HG03039 (cell line): ENCODE data around the gene MRPS10.
"Not testable (repeated sequence)": the region's sequence is repeated elsewhere in the genome, so short reads cannot be mapped to it uniquely, and the experiment has no call there.

Experiments used
- ATAC-seq: cut with Tn5 transposase; IDR thresholded peaks from one replicate; pipeline ENCODE4 v1.9.1; 2021; ENCODE audit warnings: mild to moderate bottlenecking, moderate library complexity; ENCODE audit not compliant: unreplicated experiment

The MRPS10 gene

DNA sequence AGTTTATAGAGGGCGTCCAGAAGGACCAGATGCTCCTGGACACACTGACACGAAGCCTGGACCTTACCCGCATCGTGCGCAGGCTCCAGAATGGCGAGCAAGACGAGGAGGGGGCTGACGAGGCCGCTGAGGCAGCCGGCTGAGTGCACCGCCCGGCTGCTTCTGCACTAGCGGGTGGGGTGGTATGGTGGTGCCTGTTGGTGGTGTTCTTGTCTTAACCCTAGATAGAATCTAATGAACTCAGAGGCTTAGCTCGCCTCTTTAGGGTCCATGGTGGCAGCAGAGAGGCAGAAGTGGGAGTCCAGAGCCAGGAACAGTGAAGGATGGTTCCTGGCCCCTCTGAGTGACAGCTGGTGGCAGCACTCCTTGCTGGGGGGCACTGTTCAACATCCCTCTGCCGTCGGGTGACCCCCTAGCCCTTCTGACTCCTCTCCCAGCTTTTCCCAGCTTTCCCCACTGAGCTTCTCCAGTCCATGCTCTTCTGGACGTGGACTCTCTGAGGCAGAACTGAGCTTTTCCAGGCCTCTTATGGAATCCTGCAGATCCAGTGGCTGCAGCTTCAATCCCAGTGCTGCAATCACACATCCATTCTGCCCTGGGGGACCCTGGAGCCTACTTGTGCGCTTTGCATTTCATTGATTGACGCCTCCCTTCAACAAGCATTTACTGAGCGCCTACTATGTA lies 38.3 kb downstream of the MRPS10 start:
- no peak for ATAC-seq

DNA sequence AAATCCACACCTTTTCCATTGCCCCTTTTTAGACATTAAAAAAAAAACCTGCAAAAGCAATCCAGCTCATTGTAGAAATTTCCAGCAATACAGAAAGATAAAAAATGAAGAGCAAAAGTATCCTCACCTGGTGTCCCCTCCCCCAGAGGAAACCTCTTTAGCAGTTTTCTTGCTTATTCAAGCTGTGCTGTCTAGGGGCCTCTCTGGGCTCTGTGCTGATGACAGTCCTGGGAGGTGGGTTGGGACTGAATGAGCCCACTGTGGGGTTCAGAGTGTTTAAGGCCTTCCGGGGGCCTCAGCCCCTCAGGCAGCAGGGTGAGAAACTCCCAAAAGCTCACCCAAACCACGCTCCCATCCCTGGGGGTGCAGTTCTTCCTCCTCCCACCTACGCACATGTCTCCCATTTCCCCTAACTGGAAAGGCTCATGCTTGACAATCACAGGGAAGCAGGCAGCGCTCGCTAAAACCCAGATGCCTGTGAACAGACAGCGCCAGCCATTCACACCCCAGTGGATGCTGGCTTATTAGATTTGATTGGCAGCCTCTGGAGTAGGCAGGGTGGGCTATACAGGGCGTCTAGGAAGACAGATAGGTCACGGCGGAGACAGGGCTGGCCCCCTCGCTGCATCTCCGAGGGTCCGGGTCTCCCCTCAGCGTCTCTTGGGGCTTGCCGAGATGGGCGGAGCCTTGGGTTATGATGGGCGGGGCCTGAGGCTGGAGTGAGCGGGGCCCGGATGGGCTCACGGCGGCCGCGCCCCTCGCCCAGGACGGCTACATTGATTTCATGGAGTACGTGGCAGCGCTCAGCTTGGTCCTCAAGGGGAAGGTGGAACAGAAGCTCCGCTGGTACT lies 39.9 kb downstream of the MRPS10 start:
- ATAC-seq, result no peak

DNA sequence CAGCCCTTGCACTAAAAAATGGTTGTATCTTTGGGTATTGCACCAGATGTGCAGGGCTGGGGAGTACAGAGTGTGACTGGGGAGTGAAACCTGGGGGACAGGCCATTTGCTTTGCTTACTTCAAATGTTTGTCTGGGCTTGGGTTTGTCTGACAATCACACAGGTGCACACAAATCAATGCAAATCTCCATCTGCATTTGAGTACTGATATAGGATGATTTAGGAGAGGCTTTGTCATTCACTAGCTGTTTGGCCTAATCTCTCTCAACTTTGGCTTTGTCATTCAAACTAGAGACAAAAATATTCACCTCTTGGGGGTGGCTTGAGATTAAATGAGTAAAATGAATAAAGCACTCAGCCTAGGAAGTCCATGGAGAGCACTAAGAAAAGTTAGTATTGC lies 40.7 kb downstream of the MRPS10 start:
- ATAC-seq, result no peak

DNA sequence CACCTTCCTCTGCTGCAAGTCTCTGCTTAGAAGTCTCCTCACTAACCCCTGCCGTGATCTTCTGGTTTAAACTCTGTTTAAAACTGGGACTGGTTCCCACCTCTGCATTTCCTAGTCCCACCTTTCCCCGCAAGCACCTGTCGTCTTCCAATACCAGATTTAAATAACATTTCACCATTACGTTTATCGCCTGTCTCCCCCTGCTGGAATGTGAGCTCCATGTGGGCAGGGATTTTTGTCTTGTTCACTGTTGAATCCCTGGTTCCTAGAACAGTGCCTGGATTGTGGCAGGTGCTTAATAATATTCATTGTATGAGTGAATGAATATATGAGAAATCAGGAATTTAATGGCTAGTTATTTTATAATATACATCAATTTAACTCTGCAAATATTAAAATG lies 41.8 kb downstream of the MRPS10 start:
- ATAC-seq, result no peak

DNA sequence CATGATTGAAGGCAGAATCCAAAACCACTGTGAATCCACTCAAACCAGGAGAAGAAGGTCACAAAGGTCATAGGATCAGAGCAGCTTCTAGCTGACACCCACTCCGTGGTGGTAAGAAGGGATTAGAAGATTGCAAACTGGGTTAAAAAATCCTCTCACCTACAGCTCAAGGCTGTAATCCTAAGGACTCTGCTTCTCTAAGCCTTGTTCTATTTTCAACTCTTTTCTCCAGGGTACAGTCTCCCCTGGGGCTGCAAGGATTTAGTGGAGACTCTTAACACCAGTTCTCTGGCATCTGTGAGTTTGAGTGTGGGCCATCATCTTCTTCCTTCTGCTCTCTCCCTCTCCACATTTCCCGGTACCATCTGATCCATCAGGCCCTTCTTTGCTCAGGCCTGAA lies 44.6 kb downstream of the MRPS10 start, which contains the start of gene GUCA1A:
Gene GUCA1A, plus strand, starts transcription at position 264 of the 400 bp plus-strand sequence. CDS start 250 bp downstream, outside the sequence.
- no peak for ATAC-seq

DNA sequence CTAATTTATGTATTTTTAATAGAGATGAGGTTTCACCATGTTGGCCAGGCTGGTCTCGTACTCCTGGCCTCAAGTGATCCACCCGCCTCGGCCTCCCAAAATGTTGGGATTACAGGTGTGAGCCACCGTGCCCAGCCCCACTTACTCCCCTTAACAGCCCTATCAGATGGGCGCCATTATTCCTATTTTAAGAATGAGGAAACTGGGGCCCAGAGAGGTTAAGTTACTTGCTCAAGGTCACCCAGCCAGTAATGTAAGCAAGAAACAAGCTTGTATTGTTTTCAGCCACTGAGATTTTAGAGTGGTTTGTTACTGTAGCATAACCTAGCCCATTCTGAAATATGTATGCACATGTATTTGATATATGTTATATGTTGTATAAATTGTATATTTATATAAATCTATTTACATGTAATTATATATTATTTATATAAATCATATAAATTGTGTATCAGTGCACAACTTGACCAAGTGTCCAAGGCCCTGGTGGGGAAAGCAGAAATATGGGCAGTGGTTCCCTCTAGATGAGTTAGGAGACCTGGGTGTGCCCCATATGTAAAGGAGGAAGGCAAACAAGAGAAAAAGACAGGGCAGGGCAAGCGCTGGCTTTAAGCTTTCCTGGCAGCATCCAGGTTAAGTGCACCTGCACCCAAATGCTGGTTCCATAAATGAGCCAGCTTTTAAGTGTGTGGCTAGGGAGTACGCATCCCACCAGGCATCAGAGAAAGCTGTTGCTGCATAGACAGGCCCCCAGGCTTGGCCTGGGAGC lies 45.7 kb downstream of the MRPS10 start:
- no peak for ATAC-seq

DNA sequence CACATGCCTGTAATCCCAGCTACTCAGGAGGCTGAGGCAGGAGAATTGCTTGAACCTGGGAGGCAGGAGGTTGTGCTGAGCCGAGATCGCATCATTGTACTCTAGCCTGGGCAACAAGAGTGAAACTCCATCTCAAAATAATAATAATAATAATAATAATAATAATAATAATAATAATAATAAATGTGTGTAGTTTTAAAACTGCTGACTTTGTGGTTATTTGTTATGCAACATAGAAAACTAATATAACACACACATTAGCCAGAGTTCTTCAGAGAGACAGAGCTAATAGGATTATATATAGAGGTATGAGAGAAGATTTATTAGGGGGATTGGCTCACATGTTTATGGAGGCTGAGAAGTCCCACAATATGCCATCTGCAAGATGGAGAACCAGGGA lies 47.9 kb downstream of the MRPS10 start:
- not testable (repeated sequence) for ATAC-seq

DNA sequence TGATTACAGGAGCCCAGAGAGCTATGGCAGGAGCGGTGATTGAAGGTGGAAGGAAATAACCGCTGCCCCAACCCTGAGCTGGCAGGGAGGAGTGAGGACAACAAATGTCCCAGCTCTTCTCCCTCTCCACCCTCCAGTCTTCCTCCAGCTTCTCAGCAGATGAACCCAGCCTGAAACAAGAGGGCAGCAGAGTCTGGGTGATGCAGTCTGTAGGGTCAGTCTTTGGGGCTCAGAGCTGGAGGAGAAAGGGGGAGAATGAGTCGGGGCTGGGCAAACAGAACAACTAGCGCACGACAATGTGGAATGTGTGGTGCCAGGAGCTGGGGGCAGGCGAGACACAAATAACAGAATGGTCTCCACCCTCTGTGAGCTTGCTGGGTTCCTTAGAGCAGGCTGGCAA lies 49.0 kb downstream of the MRPS10 start:
- no peak for ATAC-seq

DNA sequence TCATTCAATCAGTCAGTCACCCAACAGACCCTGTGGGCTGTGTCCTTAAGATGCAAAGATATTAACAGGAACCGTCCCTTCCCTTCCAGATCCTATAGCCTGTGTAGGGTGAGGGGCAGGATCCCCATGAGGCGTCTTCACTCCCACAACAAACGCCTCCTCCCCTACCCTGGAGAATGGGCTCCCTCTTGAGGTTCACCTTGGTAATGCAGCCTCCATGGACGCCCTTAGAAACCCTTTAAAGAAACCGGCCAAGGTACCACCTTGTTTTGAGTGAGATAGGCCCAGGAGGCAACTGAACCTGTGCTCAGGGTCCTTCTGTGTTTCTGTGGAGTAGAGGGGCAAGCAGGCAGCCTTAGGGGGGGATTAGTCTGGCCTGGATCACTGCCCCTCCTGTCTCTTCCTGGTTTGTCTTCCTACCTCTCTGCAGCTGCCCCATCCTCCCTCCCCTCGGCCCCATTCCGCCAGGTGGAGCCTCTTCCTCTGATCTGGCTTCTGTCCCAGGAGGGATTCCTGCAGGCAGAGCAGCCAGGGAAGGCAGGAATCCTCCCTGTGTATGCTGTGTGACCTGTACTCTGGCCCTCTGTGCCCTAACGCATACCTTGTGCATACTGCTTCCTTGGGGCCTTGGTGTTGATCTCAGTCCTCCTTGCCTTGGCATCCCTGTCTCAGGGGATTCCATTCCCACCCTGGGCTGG lies 51.1 kb downstream of the MRPS10 start:
- ATAC-seq, result no peak

DNA sequence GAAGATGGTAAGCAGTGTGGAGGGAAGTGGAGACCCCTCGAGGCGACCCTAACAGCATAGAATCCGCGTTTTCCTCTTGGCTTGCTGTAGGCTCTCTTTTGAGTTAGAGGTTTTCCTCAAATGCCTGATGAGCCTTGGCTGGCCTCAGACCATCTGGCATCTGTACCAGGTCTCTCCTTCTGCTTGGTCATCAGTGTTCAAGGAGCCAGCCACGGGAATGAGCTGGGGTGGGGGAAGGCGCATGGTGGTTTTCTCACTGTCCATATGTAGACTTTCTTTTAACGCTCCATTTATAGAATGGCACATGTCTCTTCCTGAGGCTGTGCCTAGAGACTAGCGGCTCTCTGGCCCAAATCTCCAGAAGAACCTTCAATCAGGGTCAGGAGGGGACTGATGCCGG lies 52.6 kb downstream of the MRPS10 start:
- ATAC-seq, result no peak

DNA sequence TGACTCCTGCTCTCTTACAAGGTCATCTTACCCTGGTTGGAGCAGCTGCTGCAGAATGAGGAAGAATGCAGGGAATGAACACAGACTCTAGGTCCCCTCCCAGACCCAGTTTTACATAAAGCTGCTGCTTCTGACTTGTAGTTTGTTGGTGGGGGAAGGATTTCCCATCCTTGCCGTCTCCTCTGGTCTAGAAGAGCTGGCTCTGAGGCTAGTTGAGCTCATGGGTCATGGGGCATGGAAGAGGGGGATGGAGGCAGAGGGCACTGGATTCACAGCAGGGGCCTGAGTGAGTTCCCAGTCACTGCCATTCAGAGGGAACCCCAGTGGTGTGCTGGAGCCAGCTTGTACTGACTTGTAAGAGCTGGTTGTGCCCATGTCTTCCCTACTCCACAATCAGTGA lies 53.7 kb downstream of the MRPS10 start:
- no peak for ATAC-seq

DNA sequence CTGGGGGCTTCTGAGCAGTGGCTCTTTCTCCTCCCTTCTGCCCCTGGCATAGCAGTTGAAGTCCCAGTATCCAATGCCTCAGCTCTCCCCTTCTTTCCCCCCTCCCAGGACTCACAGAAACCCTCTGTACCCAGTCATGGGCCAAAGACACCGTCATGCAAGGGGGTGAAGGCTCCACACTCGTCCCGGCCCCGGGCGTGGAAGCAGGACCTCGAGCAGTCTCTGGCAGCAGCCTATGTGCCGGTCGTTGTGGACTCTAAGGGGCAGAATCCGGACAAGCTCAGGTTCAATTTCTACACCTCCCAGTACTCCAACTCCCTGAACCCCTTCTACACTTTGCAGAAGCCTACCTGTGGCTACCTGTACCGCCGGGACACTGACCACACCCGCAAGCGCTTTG lies 54.8 kb downstream of the MRPS10 start:
- ATAC-seq, result no peak

DNA sequence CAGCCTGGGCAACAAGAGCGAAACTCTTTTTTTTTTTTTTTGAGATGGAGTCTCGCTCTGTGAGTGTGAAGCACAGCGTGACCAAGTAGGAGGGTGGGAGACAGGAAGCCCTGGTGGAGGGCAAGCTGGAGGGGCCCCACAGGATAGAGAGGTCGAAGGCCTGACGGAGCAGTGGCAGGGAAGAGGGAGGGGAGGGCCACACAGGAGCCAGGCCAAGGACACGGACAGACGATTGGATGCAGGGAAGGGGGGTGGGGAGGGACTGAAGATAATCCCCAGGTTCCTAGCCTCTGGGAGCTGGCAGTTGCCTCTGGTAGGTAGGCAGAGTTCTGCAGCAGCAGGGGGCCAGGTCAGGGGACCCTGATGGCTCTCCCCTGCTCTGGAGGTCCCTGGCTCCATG lies 55.3 kb downstream of the MRPS10 start:
- ATAC-seq, result no peak

DNA sequence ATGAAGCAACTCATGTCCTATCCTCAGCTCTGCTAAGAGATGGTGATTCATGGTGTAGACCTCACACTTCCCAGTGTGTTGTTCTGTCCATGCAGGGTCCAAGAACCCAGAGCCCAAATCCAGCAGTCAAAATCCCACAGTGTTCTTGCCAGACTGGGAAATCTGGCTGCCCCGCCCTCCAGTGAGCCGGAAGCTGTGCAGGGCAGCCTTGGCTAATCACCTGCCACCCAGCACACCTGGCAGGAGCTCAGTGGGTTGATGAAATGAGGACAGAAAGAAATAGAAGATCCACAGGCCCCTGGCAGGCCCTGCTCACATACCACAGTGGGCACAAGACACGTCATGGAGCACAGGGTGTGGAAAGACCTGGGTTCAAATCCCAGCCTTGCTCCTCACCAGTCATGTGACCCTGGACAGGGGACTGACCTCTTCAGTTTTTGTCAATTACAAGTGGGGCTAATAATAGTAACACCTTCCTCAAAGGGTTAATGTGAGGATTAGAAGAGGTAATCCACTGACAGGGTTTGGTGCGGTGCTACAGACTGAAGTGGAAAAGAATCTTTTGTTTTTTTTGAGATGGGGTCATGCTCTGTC lies 58.1 kb downstream of the MRPS10 start:
- no peak for ATAC-seq

DNA sequence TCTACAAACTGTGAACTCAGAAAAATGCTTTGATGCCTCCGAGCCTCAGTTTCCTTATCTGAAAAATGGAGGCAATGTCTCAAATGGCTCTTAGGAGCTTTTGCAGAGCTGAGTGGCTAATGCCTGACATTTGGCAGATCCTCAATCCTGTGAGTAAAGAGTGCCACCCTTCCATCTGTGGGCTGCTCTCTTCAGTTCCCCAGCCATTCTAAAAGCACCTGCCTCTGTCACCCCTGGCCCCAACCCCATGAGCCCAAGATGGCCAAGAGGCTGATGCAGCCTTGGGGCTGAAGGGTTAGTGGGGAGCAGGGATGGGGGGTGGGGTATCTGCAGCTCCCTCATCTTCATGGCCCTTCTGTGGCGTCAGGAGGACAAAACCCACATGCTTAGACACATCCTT lies 59.0 kb downstream of the MRPS10 start:
- ATAC-seq, result no peak

DNA sequence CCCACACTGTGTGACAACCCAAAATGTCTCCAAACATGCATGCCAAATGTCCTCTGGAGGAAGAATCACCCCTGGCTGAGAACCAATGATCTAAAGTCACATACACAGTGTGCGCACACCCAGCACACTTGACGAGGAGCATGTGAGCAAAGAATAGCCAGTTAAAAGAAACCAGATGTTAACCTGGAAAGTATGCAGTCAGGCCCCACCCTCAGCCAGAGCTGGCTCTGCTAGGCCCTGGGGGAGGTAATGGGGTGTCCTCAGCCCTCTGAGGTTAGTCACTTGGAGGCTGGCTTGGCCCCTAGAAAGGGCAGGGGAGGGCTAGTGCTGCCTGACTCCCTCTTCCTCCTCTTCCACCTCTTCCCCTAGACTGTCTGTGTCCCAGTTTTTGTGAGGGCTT lies 59.6 kb downstream of the MRPS10 start:
- ATAC-seq, result no peak
